ENCODE results near the gene DMPK.

The DMPK gene

DNA sequence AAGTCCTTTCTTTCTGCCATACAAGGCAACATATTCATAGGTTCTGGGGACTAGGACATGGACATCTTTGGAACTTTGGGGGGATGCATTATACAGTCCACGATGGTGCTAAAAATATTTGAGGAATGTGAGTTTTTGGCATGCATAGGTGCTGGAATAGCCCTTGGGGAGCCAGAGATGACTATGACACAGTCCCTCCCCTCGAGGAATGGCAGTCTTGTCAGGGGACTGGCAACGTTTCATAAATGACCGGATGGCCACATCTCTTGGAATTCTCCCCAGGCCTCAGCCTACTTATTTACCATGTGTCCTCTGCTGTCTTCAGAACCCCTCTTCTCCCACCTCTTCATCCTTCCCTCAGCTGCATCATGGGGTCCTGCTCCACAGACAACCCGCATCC lies 35.4 kb downstream of the DMPK start:
- H3K4me3 ChIP-seq (replicated peaks in 1 of 2; ENCODE audit: low read depth in 2 of 2, low read length in 2 of 2): no peak overlapping the region
- no peak for DNase-seq (ENCODE audit: low read depth in 2 of 2)
- TF ChIP-seq, protein P1, sequence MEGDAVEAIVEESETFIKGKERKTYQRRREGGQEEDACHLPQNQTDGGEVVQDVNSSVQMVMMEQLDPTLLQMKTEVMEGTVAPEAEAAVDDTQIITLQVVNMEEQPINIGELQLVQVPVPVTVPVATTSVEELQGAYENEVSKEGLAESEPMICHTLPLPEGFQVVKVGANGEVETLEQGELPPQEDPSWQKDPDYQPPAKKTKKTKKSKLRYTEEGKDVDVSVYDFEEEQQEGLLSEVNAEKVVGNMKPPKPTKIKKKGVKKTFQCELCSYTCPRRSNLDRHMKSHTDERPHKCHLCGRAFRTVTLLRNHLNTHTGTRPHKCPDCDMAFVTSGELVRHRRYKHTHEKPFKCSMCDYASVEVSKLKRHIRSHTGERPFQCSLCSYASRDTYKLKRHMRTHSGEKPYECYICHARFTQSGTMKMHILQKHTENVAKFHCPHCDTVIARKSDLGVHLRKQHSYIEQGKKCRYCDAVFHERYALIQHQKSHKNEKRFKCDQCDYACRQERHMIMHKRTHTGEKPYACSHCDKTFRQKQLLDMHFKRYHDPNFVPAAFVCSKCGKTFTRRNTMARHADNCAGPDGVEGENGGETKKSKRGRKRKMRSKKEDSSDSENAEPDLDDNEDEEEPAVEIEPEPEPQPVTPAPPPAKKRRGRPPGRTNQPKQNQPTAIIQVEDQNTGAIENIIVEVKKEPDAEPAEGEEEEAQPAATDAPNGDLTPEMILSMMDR (IDR thresholded peaks at IDR 0.05; ENCODE audit: low read depth, low read length): no peak

DNA sequence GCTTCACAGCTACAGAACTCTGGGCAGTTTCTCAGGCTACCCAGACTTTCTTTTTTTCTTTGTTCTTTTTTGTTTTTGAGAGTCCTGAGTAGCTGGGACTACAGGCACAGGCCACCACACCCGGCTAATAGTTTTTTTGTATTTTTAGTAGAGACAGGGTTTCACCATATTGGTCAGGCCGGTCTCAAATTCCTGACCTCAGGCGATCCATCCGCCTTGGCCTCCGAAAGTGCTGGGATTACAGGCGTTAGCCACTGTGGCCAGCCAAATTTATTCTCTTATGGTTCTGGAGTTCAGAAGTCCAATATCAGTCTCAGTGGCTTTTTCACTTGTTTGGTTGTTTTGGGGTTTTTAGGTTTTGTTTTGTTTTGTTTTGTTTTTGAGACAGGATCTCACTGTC lies 36.7 kb downstream of the DMPK start:
- TF ChIP-seq, protein P1 (IDR thresholded peaks at IDR 0.05; ENCODE audit: low read depth, low read length): no peak
- H3K4me3 ChIP-seq (replicated peaks in 1 of 2; ENCODE audit: low read depth in 2 of 2, low read length in 2 of 2): no peak overlapping the region
- DNase-seq (ENCODE audit: low read depth in 2 of 2): no peak

DNA sequence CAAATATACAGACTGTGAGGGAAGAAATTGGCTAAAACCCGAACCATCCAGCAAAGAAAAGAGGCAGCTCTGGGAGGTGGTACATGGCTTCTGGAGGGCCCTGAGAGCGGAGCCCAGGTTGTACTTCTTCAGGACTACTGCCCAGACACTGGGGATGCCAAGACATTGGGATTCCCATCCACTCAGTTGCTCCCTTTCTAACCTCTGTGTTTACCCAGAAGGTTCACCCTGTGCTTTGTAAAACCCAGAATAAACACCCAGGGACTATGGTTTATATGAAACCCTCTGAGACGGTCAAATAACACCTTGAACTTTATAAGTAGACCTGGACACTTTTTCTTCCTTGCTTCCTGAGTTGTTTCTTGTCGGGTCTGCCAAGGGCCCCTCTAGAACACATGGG lies 39.3 kb downstream of the DMPK start:
- no peak overlapping the region for H3K4me3 ChIP-seq (replicated peaks in 1 of 2; ENCODE audit: low read depth in 2 of 2, low read length in 2 of 2)
- DNase-seq (ENCODE audit: low read depth in 2 of 2): no peak
- TF ChIP-seq, protein P1 (IDR thresholded peaks at IDR 0.05; ENCODE audit: low read depth, low read length): no peak

DNA sequence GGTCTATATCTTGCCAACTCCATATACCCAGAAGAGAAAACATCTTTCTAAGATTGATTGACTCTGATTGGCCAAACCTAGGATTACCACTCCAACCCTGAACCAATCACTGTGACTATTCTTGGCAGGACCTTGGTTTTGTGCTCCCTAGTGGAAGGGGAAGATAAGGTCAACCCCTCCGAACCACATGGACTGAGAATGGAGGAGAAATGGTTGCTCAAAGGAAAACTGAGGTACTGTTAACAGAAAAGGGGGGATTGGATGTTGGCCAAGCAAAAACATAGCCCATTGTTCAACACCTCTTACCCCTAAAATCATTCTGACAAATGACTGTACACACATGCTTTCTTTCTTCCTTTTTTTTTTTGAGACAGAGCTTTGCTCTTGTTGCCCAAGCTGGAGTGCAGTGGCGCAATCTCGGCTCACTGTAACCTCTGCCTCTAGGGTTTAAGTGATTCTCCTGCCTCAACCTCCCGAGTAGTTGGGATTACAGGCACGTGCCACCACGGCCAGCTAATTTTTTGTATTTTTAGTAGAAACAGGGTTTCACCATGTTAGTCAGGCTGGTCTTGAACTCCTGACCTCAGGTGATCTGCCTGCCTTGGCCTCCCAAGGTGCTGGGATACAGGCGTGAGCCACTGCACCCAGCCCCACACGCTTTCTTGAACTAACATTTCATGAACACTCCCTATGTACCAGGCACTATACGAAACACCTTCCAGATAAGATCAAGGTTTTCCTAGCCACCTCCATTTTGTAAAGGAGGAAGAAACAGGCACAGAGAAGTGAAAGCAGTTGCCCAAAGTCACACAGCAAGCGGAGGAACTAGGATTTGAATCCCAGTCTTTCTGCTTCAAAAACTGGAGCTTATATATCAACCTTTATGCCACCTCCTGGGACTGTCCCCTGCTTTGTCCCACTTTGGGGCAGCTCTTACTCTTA lies 42.5 kb downstream of the DMPK start:
- no peak overlapping the region for H3K4me3 ChIP-seq (replicated peaks in 1 of 2; ENCODE audit: low read depth in 2 of 2, low read length in 2 of 2)
- TF ChIP-seq, protein P1 (IDR thresholded peaks at IDR 0.05; ENCODE audit: low read depth, low read length): no peak
- peak in 1 of 2 donors; percentile 13 for DNase-seq (ENCODE audit: low read depth in 2 of 2)

DNA sequence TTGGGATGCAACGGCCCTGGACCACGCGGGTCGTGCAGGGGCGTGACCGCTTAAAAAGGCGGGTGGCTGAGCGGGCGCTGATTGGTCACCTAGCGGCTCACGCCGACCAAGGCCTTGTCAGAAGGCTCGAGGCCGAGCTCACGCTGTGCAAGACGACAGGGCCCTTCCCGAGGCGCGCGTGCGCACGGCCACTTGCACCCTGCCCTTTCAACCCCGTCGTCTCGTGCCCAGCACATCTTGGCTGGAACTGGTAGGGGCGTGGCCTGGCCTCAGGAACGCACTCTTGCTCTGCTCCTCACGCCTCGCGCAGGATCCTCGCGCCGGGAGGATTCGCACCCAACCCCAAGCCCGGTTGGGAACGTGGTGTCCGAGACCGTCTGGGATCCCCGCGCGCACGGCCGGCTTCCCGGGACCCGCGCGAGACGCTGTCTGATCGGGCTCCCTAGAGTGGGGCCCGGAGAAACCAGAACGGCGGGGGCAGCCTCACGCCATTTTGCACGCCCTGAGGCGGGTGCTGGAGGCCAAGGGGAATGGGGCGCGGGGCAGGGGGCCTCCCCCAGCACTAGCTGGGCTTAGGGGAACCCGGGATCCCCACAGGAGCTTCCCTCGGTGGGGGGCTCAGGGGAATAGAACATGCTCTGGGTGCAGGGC lies 49.0 kb downstream of the DMPK start, which contains the start of gene MEIOSIN:
TSS of gene MEIOSIN (plus strand) at position 280 of the 651 bp plus-strand sequence. CDS start 1,938 bp downstream, outside the sequence.
- no peak within 1 kb of the TSS for H3K4me3 ChIP-seq (replicated peaks in 1 of 2; ENCODE audit: low read depth in 2 of 2, low read length in 2 of 2)
- DNase-seq (ENCODE audit: low read depth in 2 of 2): no peak
- TF ChIP-seq, protein P1 (IDR thresholded peaks at IDR 0.05; ENCODE audit: low read depth, low read length): no peak

DNA sequence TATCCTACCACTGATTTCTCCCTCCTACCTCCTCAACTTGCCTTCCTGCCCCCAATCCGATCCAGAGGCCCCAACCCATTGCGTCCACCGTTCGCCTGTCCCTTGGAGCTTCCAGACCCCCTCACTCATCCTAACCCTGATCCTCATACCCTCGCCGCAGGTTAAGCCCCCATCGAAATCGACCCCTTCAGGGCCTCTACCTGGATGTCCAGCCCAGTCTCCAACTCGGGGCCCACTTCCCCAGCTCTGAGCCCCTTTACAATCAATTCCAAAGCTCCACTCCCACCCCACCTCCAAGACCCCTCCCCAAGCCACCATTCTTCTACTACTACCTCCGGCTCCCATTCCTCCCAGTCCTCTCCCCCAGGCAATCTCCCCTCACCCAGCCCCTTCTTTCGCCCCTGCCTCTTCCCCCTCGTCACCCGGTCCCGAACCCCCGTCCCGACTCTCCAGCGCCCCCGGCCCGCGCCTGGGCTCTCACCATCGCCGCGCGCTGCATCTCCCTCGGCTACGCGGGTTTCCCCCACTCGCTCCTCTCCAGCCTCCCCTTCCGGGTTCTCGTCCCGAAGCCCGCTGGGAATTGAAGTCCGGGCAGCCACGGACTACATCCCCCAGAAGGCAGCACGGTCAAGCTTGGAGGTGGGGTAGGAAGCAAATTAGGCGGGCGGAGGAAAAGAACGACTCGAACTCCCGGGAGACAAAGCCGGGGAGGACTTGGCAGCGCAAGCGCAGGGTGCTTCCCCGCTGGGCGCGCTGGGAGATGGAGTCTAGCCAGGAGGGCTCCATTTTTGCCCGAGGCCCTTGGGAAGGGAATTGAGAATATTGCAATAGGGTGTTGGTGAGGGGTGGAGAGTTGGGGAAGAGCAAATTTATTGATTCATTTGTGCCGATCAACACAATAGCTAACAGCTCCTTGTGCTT lies 51.7 kb downstream of the DMPK start, which contains the start of gene FBXO46:
TSS of gene FBXO46 (minus strand) at position 529 of the 921 bp plus-strand sequence. CDS start 17,401 bp downstream, outside the sequence.
- TF ChIP-seq, protein P1 (IDR thresholded peaks at IDR 0.05; ENCODE audit: low read depth, low read length): no peak
- H3K4me3 ChIP-seq (replicated peaks in 1 of 2; ENCODE audit: low read depth in 2 of 2, low read length in 2 of 2): peak within 1 kb of the TSS; percentile 92 to 94
- DNase-seq (ENCODE audit: low read depth in 2 of 2): peak; percentile 99 to 100
